Measurements from ENCODE around the gene LRP11.
"Not testable (repeated sequence)": the region's sequence is repeated elsewhere in the genome, so short reads cannot be mapped to it uniquely, and the experiment has no call there.

LRP11 gene

DNA sequence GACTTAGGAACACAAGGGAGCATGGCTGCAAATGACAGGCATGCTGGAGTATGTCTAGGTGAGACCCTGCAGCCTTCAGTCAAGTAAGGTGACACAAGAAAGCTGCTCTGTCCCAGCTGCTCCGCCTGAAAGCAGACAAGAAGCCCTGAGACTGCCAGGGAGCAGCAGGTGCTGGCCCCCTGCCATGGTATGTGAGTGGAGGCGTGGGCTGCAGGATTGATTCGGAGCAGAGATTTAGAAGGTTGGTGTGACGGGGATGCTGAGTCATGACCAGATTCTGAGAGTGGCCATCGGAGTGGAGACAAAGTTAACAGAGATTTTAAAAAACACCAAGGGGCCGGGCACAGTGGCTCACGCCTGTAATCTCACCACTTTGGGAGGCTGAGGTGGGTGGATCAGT lies 17.8 kb downstream of the LRP11 start:
- DNase-seq, result no peak

DNA sequence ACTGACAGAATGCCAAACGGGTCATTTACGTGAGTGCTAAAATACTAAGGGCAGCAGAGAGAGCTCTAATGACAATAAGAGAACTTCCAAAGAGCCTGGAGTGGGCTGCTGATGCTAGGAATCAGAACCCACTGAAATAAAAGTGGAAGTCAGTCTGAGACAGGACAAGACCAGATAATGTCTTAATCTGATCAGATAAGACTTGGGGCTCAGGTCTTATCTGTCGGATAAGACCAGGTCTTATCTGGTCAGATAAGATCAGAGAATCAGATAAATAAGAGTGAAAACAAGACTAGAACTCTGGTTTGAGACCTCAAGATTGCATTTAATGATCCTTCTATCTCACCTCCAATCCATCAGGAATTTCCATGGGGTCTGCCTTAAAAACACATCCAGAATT lies 18.6 kb downstream of the LRP11 start:
- no peak for DNase-seq

DNA sequence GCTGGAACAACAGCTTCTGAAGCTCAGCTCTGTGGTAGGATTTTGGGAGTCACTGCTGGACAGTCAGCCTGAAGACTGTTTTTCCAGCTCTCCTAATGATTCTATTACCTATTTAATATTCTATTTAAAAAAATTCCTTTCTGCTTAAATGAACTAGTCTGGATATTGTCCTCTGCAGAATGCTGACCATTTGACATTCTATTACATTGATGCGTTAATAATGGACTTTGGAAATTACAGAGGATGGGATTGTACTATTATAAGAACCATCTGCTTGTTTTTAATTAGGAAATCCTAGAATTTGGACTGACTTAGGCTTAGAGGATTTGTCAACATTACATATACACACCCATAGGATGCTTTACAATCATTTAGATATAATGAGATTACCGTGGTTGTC lies 19.7 kb downstream of the LRP11 start:
- DNase-seq, result no peak

DNA sequence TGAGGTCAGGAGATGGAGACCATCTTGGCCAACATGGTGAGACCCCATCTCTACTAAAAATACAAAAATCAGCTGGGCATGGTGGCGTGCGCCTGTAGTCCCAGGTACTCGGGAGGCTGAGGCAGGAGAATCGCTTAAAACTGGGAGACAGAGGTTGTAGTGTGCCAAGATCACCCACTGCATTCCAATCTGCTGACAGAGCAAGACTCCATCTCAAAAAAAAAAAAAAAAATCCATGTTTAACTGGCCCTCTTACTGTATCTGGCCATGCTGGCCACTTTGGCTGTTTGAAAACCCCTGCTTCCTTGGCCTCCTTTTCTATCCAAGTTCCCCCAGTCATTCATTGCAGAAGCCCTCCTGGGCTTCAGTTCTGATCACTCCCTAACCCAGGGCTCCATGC lies 20.1 kb downstream of the LRP11 start:
- not testable (repeated sequence) for DNase-seq

DNA sequence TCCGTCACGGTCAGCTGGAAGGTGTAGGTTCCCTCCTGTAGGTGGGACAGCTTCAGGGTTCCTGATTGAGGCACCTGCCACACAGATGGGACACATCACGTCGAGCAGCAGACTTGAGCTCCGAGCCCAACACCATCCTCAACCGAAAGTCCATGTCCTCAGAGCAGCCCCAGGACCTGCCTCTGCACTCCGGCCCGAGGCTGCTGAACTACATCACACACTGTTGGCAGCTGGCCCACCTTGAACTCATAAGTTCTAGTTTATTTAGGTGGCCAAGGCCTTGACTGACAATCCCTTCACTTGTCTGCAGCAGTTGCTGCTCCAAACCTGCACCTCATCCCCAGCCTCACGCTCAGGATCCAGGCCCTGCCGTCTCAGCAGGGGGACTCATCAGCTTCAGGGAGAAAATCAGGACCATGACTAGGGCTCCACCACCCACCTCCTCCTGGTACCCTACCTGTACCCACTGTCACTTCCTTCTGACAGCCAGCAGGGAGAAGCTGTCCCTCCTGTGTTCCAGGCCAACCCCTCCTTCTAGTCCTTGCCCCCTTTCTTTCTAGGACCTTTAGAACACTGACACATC lies 21.0 kb downstream of the LRP11 start:
- no peak for DNase-seq

DNA sequence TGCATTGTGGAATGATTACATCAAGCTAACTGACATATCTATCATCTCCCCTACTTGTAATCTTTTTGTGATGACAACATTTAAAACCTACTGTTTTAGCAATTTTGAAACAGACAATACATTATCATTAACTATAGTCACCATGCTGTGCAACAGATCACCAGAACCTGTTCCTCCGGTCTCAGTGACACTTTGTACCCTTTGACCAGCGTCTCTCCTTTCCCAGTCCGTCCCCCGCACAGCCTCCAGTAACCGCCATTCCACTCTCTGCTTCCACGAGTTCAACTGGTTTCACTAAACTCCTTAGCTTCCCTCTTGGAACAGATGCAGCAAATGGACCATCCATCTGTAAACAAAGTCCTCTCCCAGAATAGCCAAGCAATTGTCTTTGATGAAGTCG lies 21.8 kb downstream of the LRP11 start:
- DNase-seq, result no peak

DNA sequence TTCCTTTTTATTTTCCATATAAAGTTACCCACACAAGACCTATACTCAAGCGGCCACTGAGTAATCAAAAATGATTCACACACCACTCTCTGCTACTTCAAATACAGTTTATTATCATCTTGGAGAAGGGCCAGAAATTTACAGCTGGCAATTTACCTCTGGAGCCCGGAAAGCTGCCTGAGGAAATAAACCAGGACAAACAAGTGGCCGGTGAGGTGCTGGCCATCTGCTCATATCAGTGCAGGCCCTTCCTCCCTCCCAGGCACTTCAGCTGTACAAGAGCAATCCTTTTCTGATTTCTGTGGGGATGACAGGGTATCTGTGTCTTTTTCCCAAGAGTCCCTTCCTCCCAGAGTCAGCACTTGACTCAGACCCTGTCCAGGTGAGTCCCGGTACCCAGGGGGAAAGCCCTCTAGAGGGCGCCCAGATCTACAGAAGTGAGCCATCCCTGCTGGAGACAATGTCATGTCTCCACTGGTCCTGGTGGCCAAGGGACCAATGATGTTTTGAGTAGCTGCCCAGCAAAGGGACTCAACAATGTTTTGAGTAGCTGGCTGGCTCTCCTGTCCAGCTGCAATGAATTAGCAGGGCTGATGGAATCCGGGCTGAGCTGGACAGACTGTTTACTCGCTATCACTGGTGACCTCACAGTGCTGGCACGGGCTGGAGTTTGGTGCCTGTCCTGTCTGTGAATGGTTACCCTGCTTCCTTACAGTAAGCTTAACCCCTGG lies 23.6 kb downstream of the LRP11 start:
- peak; percentile 38 to 86 for DNase-seq

DNA sequence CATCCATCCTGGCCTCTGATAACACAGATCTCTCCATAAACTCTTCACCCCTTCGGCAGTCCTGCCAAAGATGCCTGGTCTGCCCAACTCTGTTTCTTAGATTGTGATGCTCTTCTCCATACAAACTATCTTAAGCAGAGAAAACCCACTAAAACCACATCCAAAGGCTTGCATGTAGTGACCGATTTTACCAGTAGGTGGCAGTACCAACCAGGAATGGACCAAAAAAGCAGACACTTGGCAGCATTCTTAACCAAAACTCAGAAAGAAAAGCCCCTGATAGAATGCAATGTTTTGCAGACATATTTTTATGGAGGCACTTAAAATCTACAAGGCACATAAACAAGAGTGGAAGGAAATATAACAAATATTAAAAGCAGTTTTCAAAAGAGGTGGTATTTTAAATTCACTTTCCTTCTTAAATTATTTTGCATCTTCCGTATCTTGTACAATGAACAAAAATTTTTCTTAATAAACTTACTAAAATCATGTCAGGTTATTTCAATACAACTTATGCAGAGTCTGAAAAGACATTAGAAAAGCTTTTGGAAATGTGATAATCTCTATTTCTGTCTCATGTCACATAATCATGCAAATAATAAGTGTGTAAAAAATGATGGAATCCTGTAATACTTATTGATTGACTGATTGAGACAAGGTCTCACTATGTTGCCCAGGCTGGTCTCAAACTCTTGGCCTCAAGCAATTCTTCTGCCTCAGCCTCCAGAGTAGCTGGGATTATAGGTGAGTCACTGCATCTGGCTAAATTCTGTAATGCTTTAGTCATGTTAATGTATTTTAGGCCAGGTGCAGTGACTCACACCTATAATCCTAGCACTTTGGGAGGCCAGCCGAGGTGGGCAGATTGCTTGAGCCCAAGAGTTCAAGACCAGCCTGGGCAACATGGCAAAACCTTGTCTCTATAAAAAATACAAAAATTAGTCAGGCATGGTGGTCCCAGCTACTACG lies 29.4 kb downstream of the LRP11 start:
- DNase-seq, result peak in 1 of 2 experiments; percentile 45

DNA sequence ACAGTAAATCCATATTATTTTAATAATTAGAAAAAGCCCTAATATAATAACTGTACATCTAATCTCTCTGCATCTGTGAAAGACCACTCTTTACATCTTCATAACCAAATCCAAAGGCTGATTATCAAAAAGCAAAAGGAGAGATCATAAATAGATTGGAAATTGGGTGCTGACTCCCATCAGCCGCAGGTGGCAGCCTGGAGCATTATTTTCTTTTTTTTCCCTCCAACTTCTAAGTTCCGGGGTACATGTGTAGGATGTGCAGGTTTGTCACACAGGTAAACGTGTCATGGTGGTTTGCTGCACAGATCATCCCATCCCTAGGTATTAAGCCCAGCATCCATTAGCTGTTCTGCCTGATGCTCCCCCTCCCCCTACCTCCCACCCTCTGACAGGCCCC lies 30.5 kb downstream of the LRP11 start:
- no peak for DNase-seq

DNA sequence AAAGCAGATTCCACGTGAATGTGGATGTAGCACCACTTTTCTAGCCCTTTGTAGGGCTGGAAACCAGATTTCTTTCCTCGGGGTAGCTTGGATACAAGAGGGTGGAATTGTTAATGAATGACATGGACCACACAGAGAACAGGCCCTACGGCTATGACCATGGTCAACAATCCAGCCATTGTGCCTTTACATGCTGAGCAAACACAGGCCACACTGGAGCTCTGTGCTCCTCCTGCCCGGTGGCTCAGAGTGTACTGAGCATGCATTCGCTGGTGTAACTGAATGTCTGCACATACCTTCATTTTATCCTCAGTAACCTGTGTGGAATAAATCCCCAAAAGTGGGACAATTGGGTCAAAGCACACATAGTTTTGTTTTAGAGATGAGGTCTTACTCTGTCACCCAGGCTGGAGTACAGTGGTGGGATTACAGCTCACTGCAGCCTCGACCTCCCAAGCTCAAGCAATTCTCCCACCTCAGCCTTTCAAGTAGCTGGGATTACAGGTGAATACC lies 32.8 kb downstream of the LRP11 start:
- no peak for DNase-seq

DNA sequence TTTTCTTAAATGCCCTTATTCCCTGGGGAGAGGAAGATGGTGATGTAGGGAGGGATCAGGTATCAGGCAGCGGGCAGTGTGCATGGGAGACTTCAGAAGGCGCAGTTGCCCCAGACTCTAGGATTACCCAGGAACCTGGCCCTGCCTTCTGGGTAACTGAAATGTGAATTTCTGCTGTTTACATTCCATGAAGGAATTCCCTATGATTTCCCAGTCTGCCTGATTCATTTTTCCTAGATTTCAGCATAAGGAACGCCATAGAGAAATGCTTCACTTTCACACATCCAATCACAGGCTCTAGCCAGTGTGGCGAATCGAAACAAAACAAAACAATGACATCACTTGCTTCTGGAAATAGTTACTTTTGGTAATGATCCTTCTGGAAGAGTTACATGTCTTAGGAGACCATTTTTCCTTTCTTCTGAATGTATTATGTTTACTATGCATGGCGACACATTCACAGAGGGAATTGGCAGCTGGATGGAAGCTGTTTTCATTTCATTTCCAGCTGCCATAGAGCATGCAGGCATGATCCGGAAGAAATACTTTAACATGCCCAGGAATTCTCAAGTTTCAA lies 33.3 kb downstream of the LRP11 start:
- DNase-seq, result no peak

DNA sequence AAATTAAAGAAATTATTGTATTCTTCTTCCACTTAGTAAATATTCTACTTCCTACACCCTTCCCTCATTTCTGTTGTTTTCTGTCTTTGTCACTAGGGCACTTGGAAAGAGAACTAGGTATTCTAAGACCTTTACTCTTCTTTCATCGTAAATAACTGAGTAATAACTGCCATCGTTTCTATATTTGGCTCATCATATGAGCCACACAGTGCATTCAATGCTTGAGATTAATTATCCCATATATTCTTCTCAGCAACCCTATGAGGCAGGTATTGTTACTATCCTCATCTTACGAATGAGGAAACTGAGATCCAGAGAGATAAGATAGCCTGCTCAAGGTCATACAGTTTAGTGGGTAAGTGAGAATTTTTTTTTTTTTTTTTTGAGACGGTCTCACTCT lies 38.9 kb downstream of the LRP11 start:
- no peak for DNase-seq

DNA sequence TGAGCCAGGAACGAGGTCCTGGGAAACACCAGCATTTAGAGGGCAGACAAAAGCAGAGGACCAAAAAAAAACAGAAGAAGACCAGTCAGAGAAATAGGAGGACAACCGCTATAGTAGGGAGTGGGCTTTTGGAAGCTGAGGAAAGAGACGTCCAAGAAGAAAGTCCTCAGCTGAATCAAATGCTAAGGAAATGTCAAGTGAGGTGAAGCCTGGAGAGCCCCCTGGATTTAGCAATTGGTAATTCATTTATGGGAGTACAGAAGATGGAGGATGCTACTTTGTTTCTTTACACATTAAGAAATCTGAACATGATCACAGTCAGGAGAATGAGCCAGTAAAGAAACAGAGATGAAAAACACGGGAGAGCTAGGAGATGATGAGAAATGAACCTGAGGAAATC lies 41.1 kb downstream of the LRP11 start:
- no peak for DNase-seq

DNA sequence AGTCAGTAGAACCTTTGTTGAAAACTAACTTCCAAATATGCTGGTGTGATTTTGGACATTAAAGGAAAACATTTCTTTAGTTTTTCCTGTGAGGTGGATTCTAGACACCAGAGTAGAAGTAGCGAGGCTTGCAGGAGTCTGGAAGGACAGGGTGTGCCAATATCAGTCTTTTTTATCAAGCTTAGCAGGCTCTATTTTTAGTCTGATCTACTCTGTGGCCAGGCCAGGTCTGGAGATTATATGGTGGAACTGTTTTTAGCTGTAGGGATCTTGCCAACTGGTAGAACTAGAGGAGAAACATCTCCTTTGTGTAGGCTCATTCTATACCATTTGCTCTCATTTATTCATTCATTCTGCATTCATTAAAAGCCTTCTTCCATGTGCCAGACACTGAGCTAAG lies 42.7 kb downstream of the LRP11 start:
- DNase-seq, result no peak

DNA sequence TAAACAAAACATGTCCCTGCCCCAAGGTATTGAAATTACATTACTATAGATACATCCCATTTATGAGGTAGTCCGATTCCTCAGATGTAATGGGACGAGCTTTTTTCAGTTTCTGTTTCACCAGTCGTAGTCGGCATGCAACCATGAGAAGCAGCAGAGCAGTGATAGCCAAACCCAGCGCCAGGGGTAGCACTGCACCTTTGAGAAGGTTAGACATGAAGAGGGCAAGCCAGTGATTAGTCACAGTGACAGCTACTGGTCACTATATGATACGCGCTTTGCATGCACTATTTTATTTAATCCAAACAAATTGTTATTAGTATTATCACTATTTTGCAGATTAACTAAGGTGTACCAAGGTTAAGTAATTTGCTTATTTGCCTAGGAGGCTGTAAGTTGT lies 43.7 kb downstream of the LRP11 start:
- DNase-seq, result no peak

DNA sequence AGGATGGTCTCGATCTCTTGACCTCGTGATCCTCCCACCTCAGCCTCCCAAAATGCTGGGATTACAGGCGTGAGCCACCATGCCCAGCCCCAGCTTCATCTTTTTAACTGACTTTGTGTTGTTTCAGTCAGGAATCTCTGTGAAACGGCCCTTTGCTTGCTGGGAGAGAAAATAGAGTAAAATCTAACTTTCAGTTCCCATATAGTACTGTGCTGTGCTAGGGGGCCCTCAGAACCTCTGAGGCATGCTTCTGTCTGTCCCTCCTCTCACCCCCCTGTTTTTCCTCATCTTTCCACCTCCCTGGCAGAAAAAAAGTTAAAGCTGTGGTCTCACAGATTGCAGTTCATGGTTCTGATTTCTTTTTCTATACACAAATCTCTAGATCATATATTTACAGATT lies 48.4 kb downstream of the LRP11 start:
- no peak for DNase-seq

DNA sequence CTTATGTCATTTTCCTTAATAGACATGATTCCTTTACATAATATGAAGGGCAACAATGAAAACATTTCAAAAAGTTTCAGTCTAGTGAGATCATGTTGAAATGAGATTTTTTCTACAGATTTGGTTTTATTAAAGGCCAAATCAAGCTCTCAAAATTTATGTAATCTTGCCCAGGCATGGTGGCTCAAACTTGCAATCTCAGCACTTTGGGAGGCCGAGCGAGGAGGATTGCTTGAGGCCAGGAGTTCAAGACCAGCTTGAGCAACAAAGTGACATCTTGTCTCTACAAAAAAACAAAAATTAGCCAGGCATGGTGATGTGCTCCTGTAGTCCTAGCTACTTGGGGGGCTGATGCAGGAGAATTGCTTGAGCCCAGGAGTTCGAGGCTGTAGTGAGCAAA lies 50.8 kb downstream of the LRP11 start:
- DNase-seq, result no peak

DNA sequence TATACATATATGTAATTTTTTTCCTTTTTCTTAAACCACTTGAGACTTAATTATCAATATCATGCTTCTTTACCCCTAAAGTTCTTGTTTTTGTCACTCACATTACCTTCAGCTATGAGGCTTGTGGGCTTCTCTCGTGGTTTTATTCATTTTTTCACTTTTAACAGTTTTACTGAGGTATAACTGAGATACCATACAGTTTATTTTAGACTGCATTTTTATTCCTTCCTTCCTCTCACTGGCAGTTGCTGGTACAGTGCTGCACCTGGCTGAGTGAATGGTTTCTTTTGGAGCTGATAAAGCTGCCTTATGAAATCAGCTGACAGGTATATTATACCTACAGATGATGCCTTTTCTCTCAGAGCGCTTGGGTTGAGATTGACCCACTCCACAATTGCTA lies 54.4 kb downstream of the LRP11 start:
- no peak for DNase-seq

DNA sequence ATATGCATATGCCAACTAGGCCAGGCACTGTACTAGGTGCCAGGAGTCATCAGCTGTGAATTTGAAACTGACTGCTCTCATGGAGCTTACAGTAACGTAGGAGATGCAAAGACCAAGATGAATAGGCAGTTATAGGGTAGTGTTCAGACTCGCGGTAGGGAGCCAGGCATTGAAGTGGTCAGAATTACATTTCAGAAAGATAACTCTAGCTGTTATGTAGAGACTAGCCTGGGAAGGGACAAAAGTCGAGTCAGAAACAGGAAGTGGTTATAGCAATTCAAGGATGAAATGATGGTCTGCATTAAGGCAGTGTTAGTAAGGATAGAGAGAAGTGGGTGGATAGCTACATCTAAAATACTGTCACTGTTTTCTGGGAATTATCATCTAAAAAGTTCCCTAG lies 58.0 kb downstream of the LRP11 start:
- no peak for DNase-seq

DNA sequence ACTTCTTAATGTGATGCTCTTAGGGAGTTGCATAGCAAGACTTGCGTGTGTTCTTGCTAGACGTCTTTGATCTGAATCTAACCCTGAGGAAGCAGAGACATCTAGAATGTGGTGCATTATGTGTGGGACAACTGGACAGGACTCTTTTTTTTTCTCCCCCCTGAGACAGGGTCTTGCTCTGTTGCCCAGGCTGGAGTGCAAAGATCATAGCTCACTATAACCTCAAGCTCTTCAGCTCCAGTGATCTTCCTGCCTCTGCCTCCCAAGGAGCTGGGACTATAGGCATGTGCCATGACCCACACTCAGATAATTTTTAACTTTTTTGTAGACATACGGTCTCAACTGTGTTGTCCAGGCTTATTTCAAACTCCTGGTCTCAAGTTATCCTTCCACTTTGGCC lies 80.6 kb downstream of the LRP11 start:
- DNase-seq, result no peak

DNA sequence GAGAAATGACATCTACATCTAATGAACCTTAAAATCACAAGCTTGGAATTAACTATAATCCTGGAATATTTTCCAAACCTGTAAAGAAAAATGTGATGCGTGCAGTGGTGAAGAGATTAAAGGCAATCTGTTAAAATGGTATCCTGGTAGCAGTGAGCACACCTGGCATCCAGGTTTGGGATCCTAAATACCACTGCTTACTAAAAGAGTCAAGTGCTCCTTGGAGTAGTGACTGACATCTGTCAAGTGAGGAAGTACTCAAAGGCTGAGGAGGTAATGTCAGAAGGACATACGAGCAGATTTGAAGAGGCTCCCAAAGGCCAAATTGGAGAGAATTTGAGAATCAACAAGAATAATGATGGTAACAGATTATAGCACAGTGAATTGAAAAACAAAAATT lies 81.8 kb downstream of the LRP11 start:
- no peak for DNase-seq

DNA sequence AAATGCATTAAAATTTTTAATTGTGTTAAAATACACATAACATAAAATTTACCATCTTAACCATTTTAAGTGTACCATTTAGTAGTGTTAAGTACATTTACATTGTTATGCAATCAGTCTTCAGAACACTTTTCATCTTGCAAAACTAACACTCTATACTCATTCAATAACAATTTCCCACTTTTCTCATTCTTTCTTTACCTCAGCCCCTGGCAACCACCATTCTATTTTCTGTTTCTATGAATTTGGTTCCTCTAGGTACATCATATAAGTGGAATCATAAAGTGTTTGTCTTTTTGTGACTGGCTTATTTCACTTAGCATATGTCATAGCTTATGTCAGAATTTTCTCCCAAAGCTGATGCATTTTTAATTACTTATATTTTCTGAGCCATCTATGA lies 82.4 kb downstream of the LRP11 start:
- no peak for DNase-seq

DNA sequence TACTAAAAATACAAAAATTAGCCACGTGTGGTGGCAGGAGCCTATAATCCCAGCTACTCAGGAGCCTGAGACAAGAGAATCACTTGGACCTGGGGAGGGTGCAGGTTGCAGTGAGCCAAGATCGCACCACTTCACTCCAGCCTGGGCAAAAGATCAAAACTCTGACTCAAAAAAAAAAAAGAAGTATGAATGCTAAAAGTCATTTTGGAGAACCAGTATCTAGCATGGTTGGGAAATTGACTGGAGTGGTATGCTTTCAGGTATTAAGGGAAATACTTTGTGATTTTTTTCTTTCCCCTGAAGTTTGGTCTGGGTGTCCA lies 84.6 kb downstream of the LRP11 start:
- no peak for DNase-seq

DNA sequence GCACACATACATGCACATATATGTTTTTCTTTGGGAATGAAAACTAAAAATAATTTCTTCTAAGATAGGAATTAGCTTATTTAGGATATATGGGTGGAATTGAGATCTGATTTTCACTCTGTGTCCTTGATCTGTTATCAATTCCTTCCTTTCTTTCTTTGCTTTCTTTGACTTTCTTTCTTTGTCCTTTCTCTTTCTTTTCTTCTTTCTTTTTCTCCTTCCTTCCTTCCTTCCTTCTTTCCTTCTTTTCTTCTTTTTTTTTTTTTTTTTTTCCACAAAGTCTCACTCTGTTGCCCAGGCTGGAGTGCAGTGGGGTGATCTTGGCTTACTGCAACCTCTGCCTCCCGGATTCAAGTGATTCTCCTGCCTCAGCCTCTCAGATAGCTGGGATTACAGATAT lies 86.5 kb downstream of the LRP11 start:
- DNase-seq, result no peak
